ENCODE data around the gene CUX1. TPM values are rescaled to one million over a fixed set of nuclear protein-coding genes. Genes with fewer than 3 reads are reported as not detected.

Gene CUX1
- total RNA-seq, 1 experiment from 2014 or later: 64.3 TPM

DNA sequence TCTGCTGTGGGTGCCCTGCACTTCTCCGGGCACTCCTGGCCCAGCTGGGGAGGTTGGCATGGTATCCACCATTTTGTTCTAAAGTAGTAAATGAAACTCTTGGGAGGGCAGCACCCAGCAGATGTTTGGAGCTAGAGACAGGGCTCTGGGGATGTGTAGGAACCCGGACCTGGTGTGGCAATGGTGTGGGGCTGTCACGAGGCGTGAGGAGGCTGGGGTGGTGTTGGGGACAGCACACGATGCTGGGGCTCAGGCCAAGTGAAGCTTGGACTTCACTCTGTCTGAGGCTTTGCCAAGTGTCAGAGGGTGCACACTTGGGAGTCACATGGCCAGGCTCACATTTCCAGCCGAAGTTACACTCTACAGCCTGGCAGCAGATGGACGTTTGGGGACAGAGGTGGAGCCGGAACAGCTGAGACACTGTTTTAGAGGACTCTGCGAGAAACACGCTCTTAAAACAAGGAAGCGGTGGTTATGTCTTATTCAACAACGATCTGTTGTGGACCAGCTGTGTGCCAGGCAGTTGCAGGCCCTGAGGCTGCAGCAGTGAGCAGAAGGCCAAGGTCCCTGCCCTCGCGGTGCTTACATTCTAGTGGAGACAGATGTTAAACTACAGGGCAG is 118.2 kb downstream of the CUX1 start:
- H3K9me3 Mint-ChIP-seq: peaks cover 4% of the 10 kb centered on the region
- DNase-seq (ENCODE audit: low spot score): no peak
- ChIA-PET POLR2A (interaction anchor here (1.7 kb wide), 1 partner anchor 10 kb away, joined by 6 read pairs; no protein-coding TSS in a partner anchor), CTCF (interaction anchor here (1.4 kb wide), 2 partner anchors 130 to 313 kb away, joined by 3 to 4 read pairs; no protein-coding TSS in a partner anchor)
- TF ChIP-seq OVOL2 (CRISPR knock-in tag; IDR thresholded peaks at IDR 0.05; ENCODE audit: borderline replicate concordance): no peak
- TF ChIP-seq ZBTB21 (CRISPR knock-in tag; IDR thresholded peaks at IDR 0.05; ENCODE audit: borderline replicate concordance): 0 out of 2 replicates have a peak, but pooled peaks have one; percentile 58
- TF ChIP-seq EMX1 (CRISPR knock-in tag; IDR thresholded peaks at IDR 0.05): no peak
- TF ChIP-seq, protein P1, sequence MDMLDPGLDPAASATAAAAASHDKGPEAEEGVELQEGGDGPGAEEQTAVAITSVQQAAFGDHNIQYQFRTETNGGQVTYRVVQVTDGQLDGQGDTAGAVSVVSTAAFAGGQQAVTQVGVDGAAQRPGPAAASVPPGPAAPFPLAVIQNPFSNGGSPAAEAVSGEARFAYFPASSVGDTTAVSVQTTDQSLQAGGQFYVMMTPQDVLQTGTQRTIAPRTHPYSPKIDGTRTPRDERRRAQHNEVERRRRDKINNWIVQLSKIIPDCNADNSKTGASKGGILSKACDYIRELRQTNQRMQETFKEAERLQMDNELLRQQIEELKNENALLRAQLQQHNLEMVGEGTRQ (CRISPR knock-in tag; IDR thresholded peaks at IDR 0.05): peak; percentile 45; the same call in 1 of the 2 replicates
- peak overlapping the region; percentile 64 for H3K4me3 Mint-ChIP-seq
- peak overlapping the region; percentile 99 for H3K27ac Mint-ChIP-seq
- H3K27me3 Mint-ChIP-seq (ENCODE audit: low read depth): no peaks in the 10 kb centered on the region
- peaks cover 80% of the 10 kb centered on the region for H3K4me1 Mint-ChIP-seq
- no peak for ATAC-seq
- H3K36me3 Mint-ChIP-seq: peaks cover 10% of the 10 kb centered on the region

DNA sequence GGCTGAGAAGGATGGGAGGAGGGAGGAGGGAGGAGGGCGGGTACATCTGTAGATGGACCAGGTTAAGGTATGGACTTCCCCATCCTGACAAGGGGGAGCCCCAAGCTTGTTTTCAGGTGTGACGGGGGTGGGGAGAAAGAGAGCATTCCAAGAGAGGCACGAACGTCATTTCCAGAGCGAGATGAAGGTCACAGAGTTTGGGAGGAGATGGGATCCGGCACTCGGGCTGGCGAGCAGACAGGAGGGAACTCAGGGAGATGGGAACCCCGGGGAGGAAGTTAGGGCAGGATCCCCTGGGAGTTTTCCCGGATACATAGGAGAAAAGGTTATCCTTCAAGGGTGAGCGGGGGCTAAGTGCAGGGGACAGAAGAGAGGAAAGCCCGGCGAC is 118.8 kb downstream of the CUX1 start:
- ATAC-seq: peak; percentile 38
- peak overlapping the region; percentile 64 for H3K4me3 Mint-ChIP-seq

DNA sequence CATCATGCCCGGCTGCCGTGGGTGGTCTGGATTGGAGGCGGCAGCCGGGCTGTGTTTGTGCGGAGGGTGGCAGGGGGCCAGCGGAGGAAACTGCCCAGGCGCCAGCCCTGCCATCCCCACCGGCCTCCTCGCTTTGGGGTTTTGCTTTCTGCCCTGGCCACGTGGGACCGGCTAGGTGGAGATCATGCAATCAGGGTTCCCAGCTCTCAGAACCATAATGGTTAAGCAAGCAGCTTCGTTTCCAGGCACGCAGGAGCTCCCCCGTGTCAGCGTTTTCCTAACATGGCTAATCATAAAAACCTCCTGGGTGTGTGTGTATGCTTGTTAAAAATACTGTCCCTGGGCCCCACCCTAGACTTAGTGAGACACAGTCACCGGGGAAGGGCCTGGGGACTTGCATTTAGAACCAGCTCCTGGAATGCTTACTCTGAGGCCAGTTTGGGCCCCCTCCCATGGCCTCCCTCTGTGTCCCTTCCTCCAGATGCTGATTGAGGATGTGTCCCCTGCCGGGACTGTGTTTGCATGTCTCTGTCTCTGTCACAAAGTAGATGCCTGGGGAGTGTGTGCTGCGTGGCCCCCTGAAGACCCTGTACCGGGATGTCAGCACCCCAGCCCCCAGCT is 119.3 kb downstream of the CUX1 start:
- peak; percentile 70 for ATAC-seq
- Mint-ChIP-seq H3K27me3 (ENCODE audit: low read depth) (no peaks in the 10 kb centered on the region), H3K9me3 (peaks cover 4% of the 10 kb centered on the region), H3K27ac (peak overlapping the region; percentile 99), H3K4me1 (peaks cover 82% of the 10 kb centered on the region), H3K4me3 (peak overlapping the region; percentile 64), H3K36me3 (peaks cover 7% of the 10 kb centered on the region)
- POLR2A ChIA-PET: interaction anchor here (0.6 to 1.7 kb wide), 3 partner anchors 9 to 188 kb away, joined by 3 to 6 read pairs (median 4); no protein-coding TSS in a partner anchor
- CTCF ChIA-PET: interaction anchor here (0.5 to 1.4 kb wide), 8 partner anchors 22 to 678 kb away, joined by 3 to 6 read pairs (median 4); no protein-coding TSS in a partner anchor
- DNase-seq (ENCODE audit: low spot score): peak; percentile 67
- no peak for TF ChIP-seq HMGA2 (CRISPR knock-in tag; IDR thresholded peaks at IDR 0.05)
- TF ChIP-seq ZNF671 (CRISPR knock-in tag; IDR thresholded peaks at IDR 0.05): no peak
- no peak; the same call in 1 of the 2 replicates for TF ChIP-seq FOXK1 (CRISPR knock-in tag; IDR thresholded peaks at IDR 0.05)
- peak; percentile 35 for TF ChIP-seq NFE2L1 (CRISPR knock-in tag; IDR thresholded peaks at IDR 0.05)
- peak; percentile 97 for TF ChIP-seq ZNF423 (CRISPR knock-in tag; IDR thresholded peaks at IDR 0.05)
- TF ChIP-seq, protein P2, sequence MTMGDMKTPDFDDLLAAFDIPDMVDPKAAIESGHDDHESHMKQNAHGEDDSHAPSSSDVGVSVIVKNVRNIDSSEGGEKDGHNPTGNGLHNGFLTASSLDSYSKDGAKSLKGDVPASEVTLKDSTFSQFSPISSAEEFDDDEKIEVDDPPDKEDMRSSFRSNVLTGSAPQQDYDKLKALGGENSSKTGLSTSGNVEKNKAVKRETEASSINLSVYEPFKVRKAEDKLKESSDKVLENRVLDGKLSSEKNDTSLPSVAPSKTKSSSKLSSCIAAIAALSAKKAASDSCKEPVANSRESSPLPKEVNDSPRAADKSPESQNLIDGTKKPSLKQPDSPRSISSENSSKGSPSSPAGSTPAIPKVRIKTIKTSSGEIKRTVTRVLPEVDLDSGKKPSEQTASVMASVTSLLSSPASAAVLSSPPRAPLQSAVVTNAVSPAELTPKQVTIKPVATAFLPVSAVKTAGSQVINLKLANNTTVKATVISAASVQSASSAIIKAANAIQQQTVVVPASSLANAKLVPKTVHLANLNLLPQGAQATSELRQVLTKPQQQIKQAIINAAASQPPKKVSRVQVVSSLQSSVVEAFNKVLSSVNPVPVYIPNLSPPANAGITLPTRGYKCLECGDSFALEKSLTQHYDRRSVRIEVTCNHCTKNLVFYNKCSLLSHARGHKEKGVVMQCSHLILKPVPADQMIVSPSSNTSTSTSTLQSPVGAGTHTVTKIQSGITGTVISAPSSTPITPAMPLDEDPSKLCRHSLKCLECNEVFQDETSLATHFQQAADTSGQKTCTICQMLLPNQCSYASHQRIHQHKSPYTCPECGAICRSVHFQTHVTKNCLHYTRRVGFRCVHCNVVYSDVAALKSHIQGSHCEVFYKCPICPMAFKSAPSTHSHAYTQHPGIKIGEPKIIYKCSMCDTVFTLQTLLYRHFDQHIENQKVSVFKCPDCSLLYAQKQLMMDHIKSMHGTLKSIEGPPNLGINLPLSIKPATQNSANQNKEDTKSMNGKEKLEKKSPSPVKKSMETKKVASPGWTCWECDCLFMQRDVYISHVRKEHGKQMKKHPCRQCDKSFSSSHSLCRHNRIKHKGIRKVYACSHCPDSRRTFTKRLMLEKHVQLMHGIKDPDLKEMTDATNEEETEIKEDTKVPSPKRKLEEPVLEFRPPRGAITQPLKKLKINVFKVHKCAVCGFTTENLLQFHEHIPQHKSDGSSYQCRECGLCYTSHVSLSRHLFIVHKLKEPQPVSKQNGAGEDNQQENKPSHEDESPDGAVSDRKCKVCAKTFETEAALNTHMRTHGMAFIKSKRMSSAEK (CRISPR knock-in tag; IDR thresholded peaks at IDR 0.05; ENCODE audit: borderline replicate concordance): no peak
- TF ChIP-seq OVOL2 (CRISPR knock-in tag; IDR thresholded peaks at IDR 0.05; ENCODE audit: borderline replicate concordance): no peak
- no peak for TF ChIP-seq ATF1 (CRISPR knock-in tag; IDR thresholded peaks at IDR 0.05)
- TF ChIP-seq TP53 (CRISPR knock-in tag; IDR thresholded peaks at IDR 0.05): no peak
- no peak for TF ChIP-seq ZNF416 (CRISPR knock-in tag; IDR thresholded peaks at IDR 0.05)
- peak; percentile 63 for TF ChIP-seq SP1 (CRISPR knock-in tag; conservative IDR thresholded peaks at IDR 0.05)
- TF ChIP-seq PRRX2 (CRISPR knock-in tag; IDR thresholded peaks at IDR 0.05): no peak
- TF ChIP-seq, protein P3, sequence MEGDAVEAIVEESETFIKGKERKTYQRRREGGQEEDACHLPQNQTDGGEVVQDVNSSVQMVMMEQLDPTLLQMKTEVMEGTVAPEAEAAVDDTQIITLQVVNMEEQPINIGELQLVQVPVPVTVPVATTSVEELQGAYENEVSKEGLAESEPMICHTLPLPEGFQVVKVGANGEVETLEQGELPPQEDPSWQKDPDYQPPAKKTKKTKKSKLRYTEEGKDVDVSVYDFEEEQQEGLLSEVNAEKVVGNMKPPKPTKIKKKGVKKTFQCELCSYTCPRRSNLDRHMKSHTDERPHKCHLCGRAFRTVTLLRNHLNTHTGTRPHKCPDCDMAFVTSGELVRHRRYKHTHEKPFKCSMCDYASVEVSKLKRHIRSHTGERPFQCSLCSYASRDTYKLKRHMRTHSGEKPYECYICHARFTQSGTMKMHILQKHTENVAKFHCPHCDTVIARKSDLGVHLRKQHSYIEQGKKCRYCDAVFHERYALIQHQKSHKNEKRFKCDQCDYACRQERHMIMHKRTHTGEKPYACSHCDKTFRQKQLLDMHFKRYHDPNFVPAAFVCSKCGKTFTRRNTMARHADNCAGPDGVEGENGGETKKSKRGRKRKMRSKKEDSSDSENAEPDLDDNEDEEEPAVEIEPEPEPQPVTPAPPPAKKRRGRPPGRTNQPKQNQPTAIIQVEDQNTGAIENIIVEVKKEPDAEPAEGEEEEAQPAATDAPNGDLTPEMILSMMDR (IDR thresholded peaks at IDR 0.05): no peak
- no peak for TF ChIP-seq FOXP1 (CRISPR knock-in tag; IDR thresholded peaks at IDR 0.05; ENCODE audit: borderline replicate concordance)
- TF ChIP-seq, protein P4, sequence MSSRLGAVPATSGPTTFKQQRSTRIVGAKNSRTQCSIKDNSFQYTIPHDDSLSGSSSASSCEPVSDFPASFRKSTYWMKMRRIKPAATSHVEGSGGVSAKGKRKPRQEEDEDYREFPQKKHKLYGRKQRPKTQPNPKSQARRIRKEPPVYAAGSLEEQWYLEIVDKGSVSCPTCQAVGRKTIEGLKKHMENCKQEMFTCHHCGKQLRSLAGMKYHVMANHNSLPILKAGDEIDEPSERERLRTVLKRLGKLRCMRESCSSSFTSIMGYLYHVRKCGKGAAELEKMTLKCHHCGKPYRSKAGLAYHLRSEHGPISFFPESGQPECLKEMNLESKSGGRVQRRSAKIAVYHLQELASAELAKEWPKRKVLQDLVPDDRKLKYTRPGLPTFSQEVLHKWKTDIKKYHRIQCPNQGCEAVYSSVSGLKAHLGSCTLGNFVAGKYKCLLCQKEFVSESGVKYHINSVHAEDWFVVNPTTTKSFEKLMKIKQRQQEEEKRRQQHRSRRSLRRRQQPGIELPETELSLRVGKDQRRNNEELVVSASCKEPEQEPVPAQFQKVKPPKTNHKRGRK (CRISPR knock-in tag; IDR thresholded peaks at IDR 0.05; ENCODE audit: borderline replicate concordance): no peak
- no peak for TF ChIP-seq NR2C2 (CRISPR knock-in tag; IDR thresholded peaks at IDR 0.05)

More for the DNA sequence above, 118.8 kb downstream of the CUX1 start:
- CTCF ChIA-PET: interaction anchor here (0.7 to 1.4 kb wide), 5 partner anchors 23 to 394 kb away, joined by 3 to 6 read pairs (median 4); no protein-coding TSS in a partner anchor
- H3K36me3 Mint-ChIP-seq: peaks cover 7% of the 10 kb centered on the region
- H3K27me3 Mint-ChIP-seq (ENCODE audit: low read depth): no peaks in the 10 kb centered on the region
- TF ChIP-seq ZNF671 (CRISPR knock-in tag; IDR thresholded peaks at IDR 0.05): no peak
- TF ChIP-seq ATF1 (CRISPR knock-in tag; IDR thresholded peaks at IDR 0.05): no peak
- TF ChIP-seq NR2C2 (CRISPR knock-in tag; IDR thresholded peaks at IDR 0.05): no peak
- 0 out of 2 replicates have a peak, but pooled peaks have one; percentile 19 for TF ChIP-seq ZNF423 (CRISPR knock-in tag; IDR thresholded peaks at IDR 0.05)
- no peak for TF ChIP-seq ETV6 (CRISPR knock-in tag; IDR thresholded peaks at IDR 0.05)
- H3K27ac Mint-ChIP-seq: peak overlapping the region; percentile 99
- H3K9me3 Mint-ChIP-seq: peaks cover 4% of the 10 kb centered on the region
- peak; percentile 46 for DNase-seq (ENCODE audit: low spot score)
- POLR2A ChIA-PET: interaction anchor here (1.7 kb wide), 1 partner anchor 10 kb away, joined by 6 read pairs; no protein-coding TSS in a partner anchor
- H3K4me1 Mint-ChIP-seq: peaks cover 82% of the 10 kb centered on the region
